K562 (cell line): ENCODE results near the gene ZBTB46. TPM values are rescaled to one million over a fixed set of nuclear protein-coding genes. Genes with fewer than 3 reads are reported as not detected.

ENCODE experiments used
- BHLHE40 ChIP-seq: IDR thresholded peaks from 2 replicates; pipeline ENCODE4 v1.6.1; 2011; ENCODE audit warnings: low read length, improper control_type of control experiment
- BRCA1 ChIP-seq, 2 experiments: fragments of 450-650 bp in 1 of 2; sonication (generic) in 1 of 2; formaldehyde crosslinking in 1 of 2; IDR thresholded peaks; 2 replicates each; pipeline versions ENCODE4 v1.5.0 to v1.6.1; 2017 to 2020; ENCODE audit warnings: mild to moderate bottlenecking in 1 of 2, missing genetic modification reagents in 1 of 2
- CBFA2T2 ChIP-seq: fragments of 450-650 bp; conservative IDR thresholded peaks from 2 replicates; pipeline ENCODE4 v1.6.1; 2017; ENCODE audit warnings: mild to moderate bottlenecking
- FOSL1 ChIP-seq: fragments of 200-800 bp; sonication (Bioruptor generic); conservative IDR thresholded peaks from 2 replicates; pipeline ENCODE4 v1.6.1; 2016; ENCODE audit warnings: missing genetic modification characterization, missing compliant biosample characterization
- IFI16 ChIP-seq: fragments of 250-450 bp; sonication (Bioruptor Pico); IDR thresholded peaks from 2 replicates; pipeline ENCODE4 v2.1.2; 2022; ENCODE audit warnings: mild to moderate bottlenecking, inconsistent platforms
- MAFF ChIP-seq: IDR thresholded peaks from 2 replicates; pipeline ENCODE4 v1.6.1; 2012; ENCODE audit warnings: low read length, improper control_type of control experiment
- SNRNP70 ChIP-seq: fragments of 200-400 bp; formaldehyde crosslinking; optimal IDR thresholded peaks from 2 replicates; pipeline ENCODE3; 2017; ENCODE audit warnings: low read depth, low read length
- TBL1XR1 ChIP-seq, 2 experiments: IDR thresholded peaks; 2 replicates each; pipeline ENCODE4 v1.6.1; 2012; ENCODE audit warnings: improper control_type of control experiment in 2 of 2, low read length in 2 of 2, mild to moderate bottlenecking in 1 of 2
- YBX1 ChIP-seq: fragments of 450-650 bp; IDR thresholded peaks from 2 replicates; pipeline ENCODE4 v1.7.1; 2016; ENCODE audit warnings: mild to moderate bottlenecking
- ZNF134 ChIP-seq: fragments of 250-450 bp; sonication (Bioruptor Pico); conservative IDR thresholded peaks from 2 replicates; pipeline ENCODE4 v1.4.0; 2020
- ZNF23 ChIP-seq: fragments of 250-450 bp; sonication (Bioruptor Pico); IDR thresholded peaks from 2 replicates; pipeline ENCODE4 v1.4.0; 2020; ENCODE audit warnings: mild to moderate bottlenecking
- ZNF24 ChIP-seq: fragments of 450-650 bp; IDR thresholded peaks from 2 replicates; pipeline ENCODE4 v1.6.1; 2016
- polyA plus RNA-seq, 8 experiments: library from polyadenylated mRNA; depleted of rRNA in 4 of 8; stranded (reverse) in 5 of 8; unstranded in 3 of 8; fragments of >200 nt; fragmentation: Nextera tagmentation in 2 of 8; fragmentation: Illumina TruSeq in 1 of 8; extraction: Ambion mirVana in 2 of 8; extraction: Trizol in 1 of 8; gene quantifications; 2 replicates each; pipeline versions ENCODE4 v1.2.1 to v1.2.3, GENCODE V29; 2011 to 2014; ENCODE audit warnings: inconsistent platforms in 1 of 8, missing spikeins in 1 of 8
- total RNA-seq, 7 experiments: library from RNA; depleted of rRNA in 6 of 7; stranded (reverse); fragments of >200 nt in 6 of 7; fragmentation: Illumina TruSeq in 2 of 7; extraction: Trizol in 2 of 7; gene quantifications; 2 replicates each; pipeline versions ENCODE4 v1.2.1 to v1.2.3, GENCODE V29; 2011 to 2021; ENCODE audit warnings: low replicate concordance in 1 of 7
- TF ChIP-seq, protein P1 (sequence below): fragments of 450-650 bp; IDR thresholded peaks from 2 replicates; pipeline ENCODE4 v1.6.1; 2017; ENCODE audit warnings: antibody characterized with exemption
- TF ChIP-seq, protein P2 (sequence below): sonication (generic); formaldehyde crosslinking; IDR thresholded peaks from 2 replicates; pipeline ENCODE4 v1.8.0; 2022; ENCODE audit warnings: mild to moderate bottlenecking, missing genetic modification reagents
- TF ChIP-seq, protein P3 (sequence below), 2 experiments: fragments of 450-650 bp in 1 of 2; sonication (generic) in 1 of 2; formaldehyde crosslinking in 1 of 2; IDR thresholded peaks in 1 of 2; conservative IDR thresholded peaks in 1 of 2; 2 replicates each; pipeline versions ENCODE4 v1.6.1 to v1.8.1; 2016 to 2023; ENCODE audit warnings: mild to moderate bottlenecking in 2 of 2, moderate library complexity in 2 of 2, inconsistent platforms in 1 of 2, missing genetic modification reagents in 1 of 2
- TF ChIP-seq, protein P4 (sequence below): IDR thresholded peaks from 2 replicates; pipeline ENCODE4 v1.6.1; 2011; ENCODE audit not compliant: insufficient read length; ENCODE audit errors: extremely low read depth
- TF ChIP-seq, protein P5 (sequence below): fragments of 450-650 bp; IDR thresholded peaks from 2 replicates; pipeline ENCODE4 v1.6.1; 2017; ENCODE audit warnings: mild to moderate bottlenecking, moderate library complexity
- TF ChIP-seq, protein P6 (sequence below): fragments of 250-450 bp; sonication (Bioruptor Pico); IDR thresholded peaks from 2 replicates; pipeline ENCODE4 v1.4.0; 2020
- TF ChIP-seq, protein P7 (sequence below): sonication (generic); formaldehyde crosslinking; IDR thresholded peaks from 2 replicates; pipeline ENCODE4 v1.8.1; 2022; ENCODE audit warnings: missing genetic modification reagents

ZBTB46 gene
- total and polyA plus RNA-seq, 9 of the 15 experiments (the other 6 are each of a cell fraction or from before 2014, with no cell fraction given): 0.29 to 4.1 (median 1.1) TPM

DNA sequence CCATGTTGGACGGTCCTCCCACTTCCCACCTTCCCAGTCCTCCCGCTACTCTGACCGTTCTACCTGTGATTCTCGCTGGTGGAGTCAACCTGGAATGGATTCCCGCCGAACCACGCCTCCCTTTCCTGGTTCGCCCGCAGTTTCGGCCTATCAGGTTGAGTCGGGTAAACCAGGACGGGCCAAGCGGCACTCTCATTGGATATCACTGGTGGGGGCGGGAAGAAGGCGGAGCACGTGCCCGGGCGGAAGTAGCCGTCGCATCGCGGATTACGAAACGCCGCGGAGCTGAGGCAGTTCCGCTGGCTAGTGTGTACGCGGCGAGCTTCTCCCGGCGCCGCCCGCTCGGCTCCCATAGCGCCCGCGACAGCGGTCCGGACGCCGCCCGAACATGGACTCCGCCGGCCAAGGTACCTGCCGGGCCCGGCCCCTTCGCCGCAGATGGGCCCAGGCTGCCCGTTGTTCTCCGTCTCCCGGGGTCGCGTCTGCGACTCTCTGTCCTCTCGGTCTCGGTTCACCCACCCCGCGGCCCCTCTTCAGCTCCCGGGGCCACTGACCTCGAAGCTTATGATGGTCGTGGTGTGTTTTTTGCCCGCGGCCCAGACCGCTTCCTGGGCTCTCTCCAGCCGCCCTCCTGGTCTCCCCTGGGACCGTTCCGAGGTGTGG is 34.0 kb upstream of the ZBTB46 start, which contains the start of gene TPD52L2 (continued):
- TF ChIP-seq, protein P1, sequence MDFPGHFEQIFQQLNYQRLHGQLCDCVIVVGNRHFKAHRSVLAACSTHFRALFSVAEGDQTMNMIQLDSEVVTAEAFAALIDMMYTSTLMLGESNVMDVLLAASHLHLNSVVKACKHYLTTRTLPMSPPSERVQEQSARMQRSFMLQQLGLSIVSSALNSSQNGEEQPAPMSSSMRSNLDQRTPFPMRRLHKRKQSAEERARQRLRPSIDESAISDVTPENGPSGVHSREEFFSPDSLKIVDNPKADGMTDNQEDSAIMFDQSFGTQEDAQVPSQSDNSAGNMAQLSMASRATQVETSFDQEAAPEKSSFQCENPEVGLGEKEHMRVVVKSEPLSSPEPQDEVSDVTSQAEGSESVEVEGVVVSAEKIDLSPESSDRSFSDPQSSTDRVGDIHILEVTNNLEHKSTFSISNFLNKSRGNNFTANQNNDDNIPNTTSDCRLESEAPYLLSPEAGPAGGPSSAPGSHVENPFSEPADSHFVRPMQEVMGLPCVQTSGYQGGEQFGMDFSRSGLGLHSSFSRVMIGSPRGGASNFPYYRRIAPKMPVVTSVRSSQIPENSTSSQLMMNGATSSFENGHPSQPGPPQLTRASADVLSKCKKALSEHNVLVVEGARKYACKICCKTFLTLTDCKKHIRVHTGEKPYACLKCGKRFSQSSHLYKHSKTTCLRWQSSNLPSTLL: no peak; the same call in 1 of the 2 replicates
- TF ChIP-seq, protein P2, sequence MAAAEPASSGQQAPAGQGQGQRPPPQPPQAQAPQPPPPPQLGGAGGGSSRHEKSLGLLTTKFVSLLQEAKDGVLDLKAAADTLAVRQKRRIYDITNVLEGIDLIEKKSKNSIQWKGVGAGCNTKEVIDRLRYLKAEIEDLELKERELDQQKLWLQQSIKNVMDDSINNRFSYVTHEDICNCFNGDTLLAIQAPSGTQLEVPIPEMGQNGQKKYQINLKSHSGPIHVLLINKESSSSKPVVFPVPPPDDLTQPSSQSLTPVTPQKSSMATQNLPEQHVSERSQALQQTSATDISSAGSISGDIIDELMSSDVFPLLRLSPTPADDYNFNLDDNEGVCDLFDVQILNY (CRISPR knock-in tag): no peak; the same call in 1 of the 2 replicates
- TF ChIP-seq, protein P3, sequence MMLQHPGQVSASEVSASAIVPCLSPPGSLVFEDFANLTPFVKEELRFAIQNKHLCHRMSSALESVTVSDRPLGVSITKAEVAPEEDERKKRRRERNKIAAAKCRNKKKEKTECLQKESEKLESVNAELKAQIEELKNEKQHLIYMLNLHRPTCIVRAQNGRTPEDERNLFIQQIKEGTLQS (IDR thresholded peaks at IDR 0.05): peak; percentile 60
- TF ChIP-seq, protein P3 (CRISPR knock-in tag; conservative IDR thresholded peaks at IDR 0.05): no peak
- TF ChIP-seq MAFF (0 out of 2 replicates have a peak, but pooled peaks have one; percentile 17), TBL1XR1 (IDR thresholded peaks at IDR 0.05; ENCODE audit: low read length in 2 of 2) (no peak; a peak in 2 of 4 replicates), FOSL1 (peak; percentile 28; the same call in 1 of the 2 replicates), ZNF24 (no peak), YBX1 (no peak), IFI16 (CRISPR knock-in tag) (no peak), ZNF134 (CRISPR knock-in tag) (no peak), BRCA1 (IDR thresholded peaks at IDR 0.05) (no peak), BRCA1 (CRISPR knock-in tag; IDR thresholded peaks at IDR 0.05) (no peak), BHLHE40 (peak; percentile 100), SNRNP70 (no peak), ZNF23 (CRISPR knock-in tag) (no peak), CBFA2T2 (0 out of 2 replicates have a peak, but pooled peaks have one; percentile 25)
- TF ChIP-seq, protein P4, sequence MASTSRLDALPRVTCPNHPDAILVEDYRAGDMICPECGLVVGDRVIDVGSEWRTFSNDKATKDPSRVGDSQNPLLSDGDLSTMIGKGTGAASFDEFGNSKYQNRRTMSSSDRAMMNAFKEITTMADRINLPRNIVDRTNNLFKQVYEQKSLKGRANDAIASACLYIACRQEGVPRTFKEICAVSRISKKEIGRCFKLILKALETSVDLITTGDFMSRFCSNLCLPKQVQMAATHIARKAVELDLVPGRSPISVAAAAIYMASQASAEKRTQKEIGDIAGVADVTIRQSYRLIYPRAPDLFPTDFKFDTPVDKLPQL: no peak
- TF ChIP-seq, protein P5, sequence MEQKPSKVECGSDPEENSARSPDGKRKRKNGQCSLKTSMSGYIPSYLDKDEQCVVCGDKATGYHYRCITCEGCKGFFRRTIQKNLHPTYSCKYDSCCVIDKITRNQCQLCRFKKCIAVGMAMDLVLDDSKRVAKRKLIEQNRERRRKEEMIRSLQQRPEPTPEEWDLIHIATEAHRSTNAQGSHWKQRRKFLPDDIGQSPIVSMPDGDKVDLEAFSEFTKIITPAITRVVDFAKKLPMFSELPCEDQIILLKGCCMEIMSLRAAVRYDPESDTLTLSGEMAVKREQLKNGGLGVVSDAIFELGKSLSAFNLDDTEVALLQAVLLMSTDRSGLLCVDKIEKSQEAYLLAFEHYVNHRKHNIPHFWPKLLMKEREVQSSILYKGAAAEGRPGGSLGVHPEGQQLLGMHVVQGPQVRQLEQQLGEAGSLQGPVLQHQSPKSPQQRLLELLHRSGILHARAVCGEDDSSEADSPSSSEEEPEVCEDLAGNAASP: no peak
- TF ChIP-seq, protein P6, sequence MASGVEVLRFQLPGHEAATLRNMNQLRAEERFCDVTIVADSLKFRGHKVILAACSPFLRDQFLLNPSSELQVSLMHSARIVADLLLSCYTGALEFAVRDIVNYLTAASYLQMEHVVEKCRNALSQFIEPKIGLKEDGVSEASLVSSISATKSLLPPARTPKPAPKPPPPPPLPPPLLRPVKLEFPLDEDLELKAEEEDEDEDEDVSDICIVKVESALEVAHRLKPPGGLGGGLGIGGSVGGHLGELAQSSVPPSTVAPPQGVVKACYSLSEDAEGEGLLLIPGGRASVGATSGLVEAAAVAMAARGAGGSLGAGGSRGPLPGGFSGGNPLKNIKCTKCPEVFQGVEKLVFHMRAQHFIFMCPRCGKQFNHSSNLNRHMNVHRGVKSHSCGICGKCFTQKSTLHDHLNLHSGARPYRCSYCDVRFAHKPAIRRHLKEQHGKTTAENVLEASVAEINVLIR (CRISPR knock-in tag): peak; percentile 91
- TF ChIP-seq, protein P7, sequence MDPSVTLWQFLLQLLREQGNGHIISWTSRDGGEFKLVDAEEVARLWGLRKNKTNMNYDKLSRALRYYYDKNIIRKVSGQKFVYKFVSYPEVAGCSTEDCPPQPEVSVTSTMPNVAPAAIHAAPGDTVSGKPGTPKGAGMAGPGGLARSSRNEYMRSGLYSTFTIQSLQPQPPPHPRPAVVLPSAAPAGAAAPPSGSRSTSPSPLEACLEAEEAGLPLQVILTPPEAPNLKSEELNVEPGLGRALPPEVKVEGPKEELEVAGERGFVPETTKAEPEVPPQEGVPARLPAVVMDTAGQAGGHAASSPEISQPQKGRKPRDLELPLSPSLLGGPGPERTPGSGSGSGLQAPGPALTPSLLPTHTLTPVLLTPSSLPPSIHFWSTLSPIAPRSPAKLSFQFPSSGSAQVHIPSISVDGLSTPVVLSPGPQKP (CRISPR knock-in tag): no peak
